Calu3 (cell line): ENCODE measurements around the gene AKAP13. TPM values are rescaled to one million over a fixed set of nuclear protein-coding genes. Genes with fewer than 3 reads are reported as not detected.

Experiments used
- BruUV-seq: library from RNA; stranded (reverse); fragments of 400-500 nt; replicated peaks from 2 replicates; lab custom pipeline; 2021; lab: Mats Ljungman, UMichigan
- CTCF ChIA-PET: fragments of 300-600 bp; sonication (Branson Sonifier 250); formaldehyde crosslinking; loops from one replicate; lab custom pipeline; 2022; ENCODE audit warnings: antibody characterized with exemption; lab: Charles Lee
- DNase-seq: peaks from one replicate; pipeline ENCODE4 v3.0.0; 2022
- H3K27ac Mint-ChIP-seq: one replicate; pipeline ENCODE4 v1.8.0; 2022; ENCODE audit warnings: mixed read lengths; ENCODE audit not compliant: unreplicated experiment
- H3K27me3 Mint-ChIP-seq: one replicate; pipeline ENCODE4 v1.8.0; 2022; ENCODE audit warnings: mixed read lengths; ENCODE audit not compliant: unreplicated experiment
- H3K36me3 Mint-ChIP-seq: one replicate; pipeline ENCODE4 v1.8.0; 2022; ENCODE audit warnings: mild to moderate bottlenecking, moderate library complexity, mixed read lengths; ENCODE audit not compliant: insufficient read depth, unreplicated experiment
- H3K4me1 Mint-ChIP-seq: one replicate; pipeline ENCODE4 v1.8.0; 2022; ENCODE audit warnings: mild to moderate bottlenecking, low read depth, mixed read lengths; ENCODE audit not compliant: unreplicated experiment
- H3K4me3 Mint-ChIP-seq: one replicate; pipeline ENCODE4 v1.8.0; 2022; ENCODE audit warnings: mild to moderate bottlenecking, low read depth, moderate library complexity, mixed read lengths; ENCODE audit not compliant: unreplicated experiment
- H3K9me3 Mint-ChIP-seq: one replicate; pipeline ENCODE4 v1.8.0; 2022; ENCODE audit warnings: low read depth, mixed read lengths; ENCODE audit not compliant: unreplicated experiment
- CTCF ChIP-seq: fragments of 200-600 bp; IDR thresholded peaks from one replicate; pipeline ENCODE4 v1.8.0; 2022; ENCODE audit warnings: antibody characterized with exemption; ENCODE audit not compliant: unreplicated experiment
- intact Hi-C: fragments of 100-400 bp; cut with micrococcal nuclease; formaldehyde crosslinking; loops from one replicate; pipeline ENCODE4 v1.10.0; 2022; ENCODE audit not compliant: unreplicated experiment
- total RNA-seq: library from RNA; stranded (reverse); gene quantifications from 2 replicates; pipeline ENCODE4 v1.2.3, GENCODE V29; 2022

Gene AKAP13
- total RNA-seq, 1 experiment from 2014 or later = 145 TPM

GRCh38 chr15:85737061-85737460, 356.7 kb downstream of the AKAP13 start:
- Mint-ChIP-seq H3K9me3 (peaks cover 5% of the 10 kb centered on the region), H3K27me3 (no peaks in the 10 kb centered on the region), H3K36me3 (peaks cover 77% of the 10 kb centered on the region), H3K4me1 (no peaks in the 10 kb centered on the region), H3K27ac (no peak overlapping the region), H3K4me3 (no peak overlapping the region)
- CTCF ChIA-PET = no interaction called here
- no peak for DNase-seq
- TF ChIP-seq CTCF = no peak
- BruUV-seq = TSS peak; percentile 22
- intact Hi-C loops = loop anchor here (10.0 kb wide), 1 partner anchor 442 kb away; no protein-coding TSS in a partner anchor

GRCh38 chr15:85741021-85741421, 360.6 kb downstream of the AKAP13 start:
- peaks cover 79% of the 10 kb centered on the region for H3K36me3 Mint-ChIP-seq
- CTCF ChIA-PET = interaction anchor here (0.6 kb wide), 1 partner anchor 59 kb away, joined by 5 read pairs; no protein-coding TSS in a partner anchor
- no peak for TF ChIP-seq CTCF
- no peaks in the 10 kb centered on the region for H3K9me3 Mint-ChIP-seq
- H3K4me3 Mint-ChIP-seq = no peak overlapping the region
- no peaks in the 10 kb centered on the region for H3K4me1 Mint-ChIP-seq
- intact Hi-C loops = no loop called here
- no peaks in the 10 kb centered on the region for H3K27me3 Mint-ChIP-seq
- H3K27ac Mint-ChIP-seq = no peak overlapping the region
- BruUV-seq = no TSS peak
- DNase-seq = no peak

- DNase-seq = no peak
- H3K27me3 Mint-ChIP-seq = no peaks in the 10 kb centered on the region
- H3K4me1 Mint-ChIP-seq = no peaks in the 10 kb centered on the region
- intact Hi-C loops = no loop called here
- CTCF ChIA-PET = interaction anchor here (1.0 kb wide), 1 partner anchor 120 kb away, joined by 3 read pairs; no protein-coding TSS in a partner anchor
- no TSS peak for BruUV-seq
- H3K27ac Mint-ChIP-seq = no peak overlapping the region
- no peak overlapping the region for H3K4me3 Mint-ChIP-seq
- no peak for TF ChIP-seq CTCF
- H3K36me3 Mint-ChIP-seq = peaks cover 79% of the 10 kb centered on the region
- no peaks in the 10 kb centered on the region for H3K9me3 Mint-ChIP-seq
These were observed 361.3 kb downstream of the AKAP13 start for GRCh38 chr15:85741662-85742061.

- Mint-ChIP-seq H3K9me3 (no peaks in the 10 kb centered on the region), H3K27me3 (no peaks in the 10 kb centered on the region), H3K4me1 (no peaks in the 10 kb centered on the region), H3K36me3 (peaks cover 79% of the 10 kb centered on the region), H3K4me3 (no peak overlapping the region), H3K27ac (no peak overlapping the region)
- no TSS peak for BruUV-seq
- intact Hi-C loops = no loop called here
- CTCF ChIA-PET = interaction anchor here (0.5 to 1.0 kb wide), 3 partner anchors 11 to 145 kb away, joined by 3 to 7 read pairs (median 3); no protein-coding TSS in a partner anchor
- no peak for TF ChIP-seq CTCF
- no peak for DNase-seq
These were observed 361.9 kb downstream of the AKAP13 start for GRCh38 chr15:85742186-85742821.
